WTC11 (cell line): Measurements from ENCODE around the gene FARP2.

ENCODE experiments used
- CREB1 ChIP-seq: sonication (generic); formaldehyde crosslinking; IDR thresholded peaks from 2 replicates; pipeline ENCODE4 v1.8.0; 2023; ENCODE audit warnings: mild to moderate bottlenecking, missing genetic modification reagents
- CREM ChIP-seq: sonication (generic); formaldehyde crosslinking; IDR thresholded peaks from 2 replicates; pipeline ENCODE4 v1.8.1; 2022; ENCODE audit warnings: mild to moderate bottlenecking, missing genetic modification reagents, moderate library complexity
- ESRRA ChIP-seq: sonication (generic); formaldehyde crosslinking; IDR thresholded peaks from 2 replicates; pipeline ENCODE4 v1.8.1; 2022; ENCODE audit warnings: mild to moderate bottlenecking, missing genetic modification reagents, borderline replicate concordance
- JUN ChIP-seq: sonication (generic); formaldehyde crosslinking; IDR thresholded peaks from 2 replicates; pipeline ENCODE4 v1.8.0; 2023; ENCODE audit warnings: mild to moderate bottlenecking, missing genetic modification reagents
- NR2C2 ChIP-seq: sonication (generic); formaldehyde crosslinking; IDR thresholded peaks from 2 replicates; pipeline ENCODE4 v1.8.0; 2022; ENCODE audit warnings: mild to moderate bottlenecking, missing genetic modification reagents
- TF ChIP-seq, protein P1 (sequence below): fragments of 200-600 bp; IDR thresholded peaks from 2 replicates; pipeline ENCODE4 v1.8.0; 2022; ENCODE audit warnings: antibody characterized with exemption
- TF ChIP-seq, protein P2 (sequence below): sonication (generic); formaldehyde crosslinking; IDR thresholded peaks from 2 replicates; pipeline ENCODE4 v1.8.1; 2022; ENCODE audit warnings: missing genetic modification reagents, borderline replicate concordance
- TF ChIP-seq, protein P3 (sequence below): sonication (generic); formaldehyde crosslinking; IDR thresholded peaks from 2 replicates; pipeline ENCODE4 v1.8.1; 2023; ENCODE audit warnings: mild to moderate bottlenecking, missing genetic modification reagents
- TF ChIP-seq, protein P4 (sequence below): sonication (generic); formaldehyde crosslinking; IDR thresholded peaks from 2 replicates; pipeline ENCODE4 v1.8.0; 2022; ENCODE audit warnings: missing genetic modification reagents

DNA sequence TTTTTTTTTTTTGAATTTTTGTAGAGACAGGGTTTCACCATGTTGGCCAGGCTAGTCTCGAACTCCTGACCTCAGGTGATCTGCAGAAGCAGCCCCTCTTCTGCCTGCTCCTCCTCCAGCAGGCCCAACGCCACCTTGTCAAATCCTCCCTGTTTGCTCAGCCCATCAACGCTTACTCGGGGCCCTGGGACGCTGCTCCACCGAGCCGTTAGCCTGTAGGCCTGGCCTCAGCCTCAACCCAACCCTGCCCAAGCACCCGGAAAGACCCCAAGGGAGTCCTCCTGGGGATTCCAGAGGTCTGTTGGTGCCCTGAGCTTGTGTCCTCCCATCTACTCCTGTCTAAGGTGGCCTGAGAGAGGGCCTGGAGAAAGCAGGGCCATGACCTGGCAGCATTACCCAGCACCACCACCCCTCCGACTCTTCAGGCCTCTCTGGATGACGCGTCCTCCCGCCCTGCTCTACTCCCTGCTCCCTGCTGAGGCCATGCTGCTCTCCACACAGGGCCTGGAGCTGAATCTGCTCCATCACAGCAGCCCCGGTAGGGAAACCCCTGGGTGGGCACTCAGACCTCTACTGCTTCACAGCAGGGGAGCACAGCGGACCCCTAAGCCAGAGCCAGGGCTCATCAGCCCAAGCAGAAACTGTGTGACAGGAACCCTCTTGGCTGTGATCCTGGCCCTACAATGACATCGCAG, 149.1 kb downstream of the FARP2 start:
- TF ChIP-seq, protein P1, sequence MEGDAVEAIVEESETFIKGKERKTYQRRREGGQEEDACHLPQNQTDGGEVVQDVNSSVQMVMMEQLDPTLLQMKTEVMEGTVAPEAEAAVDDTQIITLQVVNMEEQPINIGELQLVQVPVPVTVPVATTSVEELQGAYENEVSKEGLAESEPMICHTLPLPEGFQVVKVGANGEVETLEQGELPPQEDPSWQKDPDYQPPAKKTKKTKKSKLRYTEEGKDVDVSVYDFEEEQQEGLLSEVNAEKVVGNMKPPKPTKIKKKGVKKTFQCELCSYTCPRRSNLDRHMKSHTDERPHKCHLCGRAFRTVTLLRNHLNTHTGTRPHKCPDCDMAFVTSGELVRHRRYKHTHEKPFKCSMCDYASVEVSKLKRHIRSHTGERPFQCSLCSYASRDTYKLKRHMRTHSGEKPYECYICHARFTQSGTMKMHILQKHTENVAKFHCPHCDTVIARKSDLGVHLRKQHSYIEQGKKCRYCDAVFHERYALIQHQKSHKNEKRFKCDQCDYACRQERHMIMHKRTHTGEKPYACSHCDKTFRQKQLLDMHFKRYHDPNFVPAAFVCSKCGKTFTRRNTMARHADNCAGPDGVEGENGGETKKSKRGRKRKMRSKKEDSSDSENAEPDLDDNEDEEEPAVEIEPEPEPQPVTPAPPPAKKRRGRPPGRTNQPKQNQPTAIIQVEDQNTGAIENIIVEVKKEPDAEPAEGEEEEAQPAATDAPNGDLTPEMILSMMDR = no peak
- TF ChIP-seq NR2C2 (CRISPR knock-in tag) = no peak
- TF ChIP-seq, protein P2, sequence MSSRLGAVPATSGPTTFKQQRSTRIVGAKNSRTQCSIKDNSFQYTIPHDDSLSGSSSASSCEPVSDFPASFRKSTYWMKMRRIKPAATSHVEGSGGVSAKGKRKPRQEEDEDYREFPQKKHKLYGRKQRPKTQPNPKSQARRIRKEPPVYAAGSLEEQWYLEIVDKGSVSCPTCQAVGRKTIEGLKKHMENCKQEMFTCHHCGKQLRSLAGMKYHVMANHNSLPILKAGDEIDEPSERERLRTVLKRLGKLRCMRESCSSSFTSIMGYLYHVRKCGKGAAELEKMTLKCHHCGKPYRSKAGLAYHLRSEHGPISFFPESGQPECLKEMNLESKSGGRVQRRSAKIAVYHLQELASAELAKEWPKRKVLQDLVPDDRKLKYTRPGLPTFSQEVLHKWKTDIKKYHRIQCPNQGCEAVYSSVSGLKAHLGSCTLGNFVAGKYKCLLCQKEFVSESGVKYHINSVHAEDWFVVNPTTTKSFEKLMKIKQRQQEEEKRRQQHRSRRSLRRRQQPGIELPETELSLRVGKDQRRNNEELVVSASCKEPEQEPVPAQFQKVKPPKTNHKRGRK (CRISPR knock-in tag) = no peak
- TF ChIP-seq CREB1 = no peak
- TF ChIP-seq JUN (CRISPR knock-in tag) = no peak
- no peak for TF ChIP-seq CREM
- TF ChIP-seq ESRRA (CRISPR knock-in tag) = no peak
- TF ChIP-seq, protein P3, sequence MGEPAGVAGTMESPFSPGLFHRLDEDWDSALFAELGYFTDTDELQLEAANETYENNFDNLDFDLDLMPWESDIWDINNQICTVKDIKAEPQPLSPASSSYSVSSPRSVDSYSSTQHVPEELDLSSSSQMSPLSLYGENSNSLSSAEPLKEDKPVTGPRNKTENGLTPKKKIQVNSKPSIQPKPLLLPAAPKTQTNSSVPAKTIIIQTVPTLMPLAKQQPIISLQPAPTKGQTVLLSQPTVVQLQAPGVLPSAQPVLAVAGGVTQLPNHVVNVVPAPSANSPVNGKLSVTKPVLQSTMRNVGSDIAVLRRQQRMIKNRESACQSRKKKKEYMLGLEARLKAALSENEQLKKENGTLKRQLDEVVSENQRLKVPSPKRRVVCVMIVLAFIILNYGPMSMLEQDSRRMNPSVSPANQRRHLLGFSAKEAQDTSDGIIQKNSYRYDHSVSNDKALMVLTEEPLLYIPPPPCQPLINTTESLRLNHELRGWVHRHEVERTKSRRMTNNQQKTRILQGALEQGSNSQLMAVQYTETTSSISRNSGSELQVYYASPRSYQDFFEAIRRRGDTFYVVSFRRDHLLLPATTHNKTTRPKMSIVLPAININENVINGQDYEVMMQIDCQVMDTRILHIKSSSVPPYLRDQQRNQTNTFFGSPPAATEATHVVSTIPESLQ (CRISPR knock-in tag) = no peak
- TF ChIP-seq, protein P4, sequence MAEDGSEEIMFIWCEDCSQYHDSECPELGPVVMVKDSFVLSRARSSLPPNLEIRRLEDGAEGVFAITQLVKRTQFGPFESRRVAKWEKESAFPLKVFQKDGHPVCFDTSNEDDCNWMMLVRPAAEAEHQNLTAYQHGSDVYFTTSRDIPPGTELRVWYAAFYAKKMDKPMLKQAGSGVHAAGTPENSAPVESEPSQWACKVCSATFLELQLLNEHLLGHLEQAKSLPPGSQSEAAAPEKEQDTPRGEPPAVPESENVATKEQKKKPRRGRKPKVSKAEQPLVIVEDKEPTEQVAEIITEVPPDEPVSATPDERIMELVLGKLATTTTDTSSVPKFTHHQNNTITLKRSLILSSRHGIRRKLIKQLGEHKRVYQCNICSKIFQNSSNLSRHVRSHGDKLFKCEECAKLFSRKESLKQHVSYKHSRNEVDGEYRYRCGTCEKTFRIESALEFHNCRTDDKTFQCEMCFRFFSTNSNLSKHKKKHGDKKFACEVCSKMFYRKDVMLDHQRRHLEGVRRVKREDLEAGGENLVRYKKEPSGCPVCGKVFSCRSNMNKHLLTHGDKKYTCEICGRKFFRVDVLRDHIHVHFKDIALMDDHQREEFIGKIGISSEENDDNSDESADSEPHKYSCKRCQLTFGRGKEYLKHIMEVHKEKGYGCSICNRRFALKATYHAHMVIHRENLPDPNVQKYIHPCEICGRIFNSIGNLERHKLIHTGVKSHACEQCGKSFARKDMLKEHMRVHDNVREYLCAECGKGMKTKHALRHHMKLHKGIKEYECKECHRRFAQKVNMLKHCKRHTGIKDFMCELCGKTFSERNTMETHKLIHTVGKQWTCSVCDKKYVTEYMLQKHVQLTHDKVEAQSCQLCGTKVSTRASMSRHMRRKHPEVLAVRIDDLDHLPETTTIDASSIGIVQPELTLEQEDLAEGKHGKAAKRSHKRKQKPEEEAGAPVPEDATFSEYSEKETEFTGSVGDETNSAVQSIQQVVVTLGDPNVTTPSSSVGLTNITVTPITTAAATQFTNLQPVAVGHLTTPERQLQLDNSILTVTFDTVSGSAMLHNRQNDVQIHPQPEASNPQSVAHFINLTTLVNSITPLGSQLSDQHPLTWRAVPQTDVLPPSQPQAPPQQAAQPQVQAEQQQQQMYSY = no peak
